Measurements from ENCODE around the gene CPSF6. TPM values are rescaled to one million over a fixed set of nuclear protein-coding genes. Genes with fewer than 3 reads are reported as not detected.

The CPSF6 gene
- total RNA-seq, 3 donors from 2014 or later: 29.9 to 59.3 (median 41.3) TPM

DNA sequence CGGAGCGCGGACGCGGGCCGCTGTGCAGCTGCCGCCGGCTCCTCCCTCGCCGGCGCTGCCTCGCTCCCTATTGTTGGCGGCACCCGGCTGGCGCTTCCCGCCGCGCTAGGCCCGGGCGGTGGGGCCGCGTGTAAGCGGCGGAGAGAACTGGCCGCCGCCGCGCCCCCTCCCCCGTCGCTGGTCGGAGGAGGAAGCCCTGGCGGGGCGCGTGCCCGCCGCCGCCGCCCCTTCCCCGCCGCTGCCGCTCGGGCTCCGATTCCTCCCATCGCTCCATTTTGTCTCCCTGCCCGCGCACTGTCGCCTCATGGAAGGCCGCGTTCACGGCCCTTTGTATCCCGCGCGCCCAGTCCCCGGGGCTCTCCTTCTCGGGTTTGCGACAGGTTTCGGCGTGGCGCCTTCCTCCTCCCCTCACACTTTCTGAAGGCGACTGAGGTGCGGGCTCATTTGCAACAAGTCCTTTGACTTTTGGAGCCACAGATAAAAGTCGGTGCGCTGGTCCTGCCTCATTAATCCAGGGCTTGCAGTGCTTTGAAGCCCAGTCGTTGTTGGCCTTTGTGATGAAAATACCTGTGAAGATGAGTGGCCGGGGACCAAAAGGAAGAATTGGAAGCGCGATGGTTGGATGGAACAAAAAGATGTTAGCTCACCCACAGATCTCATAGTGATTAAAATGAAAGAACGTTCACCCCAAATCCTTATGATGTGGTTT lies 707 bp downstream of the CPSF6 start:
- Histone ChIP-seq H3K27me3 (no peaks in the 10 kb centered on the region), H3K4me3 (peak overlapping the region; percentile 86 to 97 (median 86)), H3K27ac (peak overlapping the region; percentile 96 to 99), H3K4me1 (no peaks in the 10 kb centered on the region), H3K36me3 (no peaks in the 10 kb centered on the region), H3K9me3 (no peaks in the 10 kb centered on the region)
- intact Hi-C loops (cut with DNase I; ENCODE audit: low total_unique reads): no loop called here
- TF ChIP-seq POLR2A (IDR thresholded peaks at IDR 0.05) (no peak), POLR2AphosphoS5 (IDR thresholded peaks at IDR 0.05) (peak in 2 of 3 donors; percentile 14 to 40)
- TF ChIP-seq, protein P1, sequence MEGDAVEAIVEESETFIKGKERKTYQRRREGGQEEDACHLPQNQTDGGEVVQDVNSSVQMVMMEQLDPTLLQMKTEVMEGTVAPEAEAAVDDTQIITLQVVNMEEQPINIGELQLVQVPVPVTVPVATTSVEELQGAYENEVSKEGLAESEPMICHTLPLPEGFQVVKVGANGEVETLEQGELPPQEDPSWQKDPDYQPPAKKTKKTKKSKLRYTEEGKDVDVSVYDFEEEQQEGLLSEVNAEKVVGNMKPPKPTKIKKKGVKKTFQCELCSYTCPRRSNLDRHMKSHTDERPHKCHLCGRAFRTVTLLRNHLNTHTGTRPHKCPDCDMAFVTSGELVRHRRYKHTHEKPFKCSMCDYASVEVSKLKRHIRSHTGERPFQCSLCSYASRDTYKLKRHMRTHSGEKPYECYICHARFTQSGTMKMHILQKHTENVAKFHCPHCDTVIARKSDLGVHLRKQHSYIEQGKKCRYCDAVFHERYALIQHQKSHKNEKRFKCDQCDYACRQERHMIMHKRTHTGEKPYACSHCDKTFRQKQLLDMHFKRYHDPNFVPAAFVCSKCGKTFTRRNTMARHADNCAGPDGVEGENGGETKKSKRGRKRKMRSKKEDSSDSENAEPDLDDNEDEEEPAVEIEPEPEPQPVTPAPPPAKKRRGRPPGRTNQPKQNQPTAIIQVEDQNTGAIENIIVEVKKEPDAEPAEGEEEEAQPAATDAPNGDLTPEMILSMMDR (IDR thresholded peaks at IDR 0.05): no peak
- peak; percentile 39 to 60 for DNase-seq (ENCODE audit: low spot score in 2 of 2)

DNA sequence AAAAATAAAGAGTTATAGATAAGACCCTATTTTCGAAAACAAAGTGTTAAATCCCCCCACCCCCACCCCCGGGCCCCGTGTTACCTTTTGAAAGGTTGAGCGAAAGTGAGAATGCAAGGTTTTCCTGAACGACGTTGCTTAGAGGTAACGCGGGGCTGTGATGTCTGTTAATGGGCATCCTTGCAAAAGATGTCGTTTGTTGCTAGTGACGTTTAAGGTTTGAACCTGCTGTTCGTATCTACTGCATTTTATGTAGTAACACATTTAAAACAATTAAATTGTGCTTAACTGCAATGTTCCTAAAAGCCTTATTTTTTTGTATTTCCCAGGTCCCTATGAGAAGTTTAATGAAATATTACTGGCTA lies 1.2 kb downstream of the CPSF6 start:
- no peak for DNase-seq (ENCODE audit: low spot score in 2 of 2)
- intact Hi-C loops (cut with DNase I; ENCODE audit: low total_unique reads): no loop called here
- Histone ChIP-seq H3K27ac (peak overlapping the region; percentile 96 to 99), H3K4me1 (no peaks in the 10 kb centered on the region), H3K27me3 (no peaks in the 10 kb centered on the region), H3K4me3 (peak overlapping the region; percentile 86 to 97 (median 86)), H3K9me3 (no peaks in the 10 kb centered on the region), H3K36me3 (no peaks in the 10 kb centered on the region)
- TF ChIP-seq, protein P1 (IDR thresholded peaks at IDR 0.05): no peak
- TF ChIP-seq POLR2A (IDR thresholded peaks at IDR 0.05): no peak
- TF ChIP-seq POLR2AphosphoS5 (IDR thresholded peaks at IDR 0.05): no peak

DNA sequence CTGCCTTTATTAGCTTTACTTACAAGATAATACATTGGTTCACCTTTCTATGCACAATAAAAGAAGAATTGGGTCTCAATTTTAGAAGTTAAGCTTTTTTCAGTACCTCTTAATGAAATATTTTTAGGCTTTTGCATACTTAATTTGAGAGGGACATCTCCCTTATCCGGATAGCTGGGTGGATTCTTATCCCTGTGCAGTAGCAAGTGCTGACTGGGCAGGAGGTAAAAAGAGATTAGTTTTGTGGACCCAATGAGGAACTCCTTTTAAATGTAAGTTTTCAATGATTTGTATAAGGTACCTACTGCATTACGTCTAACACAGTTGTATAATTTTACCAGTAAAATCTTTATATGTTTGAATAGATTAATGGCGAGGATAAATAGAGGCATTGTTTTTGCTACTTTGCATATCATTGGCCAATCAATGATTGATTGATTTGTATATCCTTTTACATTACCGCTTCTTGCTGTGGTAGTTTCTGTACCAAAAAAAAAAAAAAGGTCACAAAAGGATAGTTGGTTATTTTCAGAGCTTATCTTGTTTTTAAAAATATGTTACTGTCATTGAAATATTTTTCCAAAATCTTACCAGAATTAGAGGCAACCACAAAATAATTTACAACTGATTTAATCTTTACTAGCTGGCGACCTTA lies 2.2 kb downstream of the CPSF6 start:
- no peak for DNase-seq (ENCODE audit: low spot score in 2 of 2)
- H3K27me3 ChIP-seq: no peaks in the 10 kb centered on the region
- intact Hi-C loops (cut with DNase I; ENCODE audit: low total_unique reads): no loop called here
- H3K9me3 ChIP-seq: no peaks in the 10 kb centered on the region
- H3K4me1 ChIP-seq: no peaks in the 10 kb centered on the region
- TF ChIP-seq POLR2A (IDR thresholded peaks at IDR 0.05) (no peak), POLR2AphosphoS5 (IDR thresholded peaks at IDR 0.05) (no peak)
- TF ChIP-seq, protein P1 (IDR thresholded peaks at IDR 0.05): no peak
- H3K27ac ChIP-seq: no peak overlapping the region
- H3K36me3 ChIP-seq: no peaks in the 10 kb centered on the region
- peak overlapping the region in 2 of 3 donors; percentile 39 to 86 for H3K4me3 ChIP-seq

DNA sequence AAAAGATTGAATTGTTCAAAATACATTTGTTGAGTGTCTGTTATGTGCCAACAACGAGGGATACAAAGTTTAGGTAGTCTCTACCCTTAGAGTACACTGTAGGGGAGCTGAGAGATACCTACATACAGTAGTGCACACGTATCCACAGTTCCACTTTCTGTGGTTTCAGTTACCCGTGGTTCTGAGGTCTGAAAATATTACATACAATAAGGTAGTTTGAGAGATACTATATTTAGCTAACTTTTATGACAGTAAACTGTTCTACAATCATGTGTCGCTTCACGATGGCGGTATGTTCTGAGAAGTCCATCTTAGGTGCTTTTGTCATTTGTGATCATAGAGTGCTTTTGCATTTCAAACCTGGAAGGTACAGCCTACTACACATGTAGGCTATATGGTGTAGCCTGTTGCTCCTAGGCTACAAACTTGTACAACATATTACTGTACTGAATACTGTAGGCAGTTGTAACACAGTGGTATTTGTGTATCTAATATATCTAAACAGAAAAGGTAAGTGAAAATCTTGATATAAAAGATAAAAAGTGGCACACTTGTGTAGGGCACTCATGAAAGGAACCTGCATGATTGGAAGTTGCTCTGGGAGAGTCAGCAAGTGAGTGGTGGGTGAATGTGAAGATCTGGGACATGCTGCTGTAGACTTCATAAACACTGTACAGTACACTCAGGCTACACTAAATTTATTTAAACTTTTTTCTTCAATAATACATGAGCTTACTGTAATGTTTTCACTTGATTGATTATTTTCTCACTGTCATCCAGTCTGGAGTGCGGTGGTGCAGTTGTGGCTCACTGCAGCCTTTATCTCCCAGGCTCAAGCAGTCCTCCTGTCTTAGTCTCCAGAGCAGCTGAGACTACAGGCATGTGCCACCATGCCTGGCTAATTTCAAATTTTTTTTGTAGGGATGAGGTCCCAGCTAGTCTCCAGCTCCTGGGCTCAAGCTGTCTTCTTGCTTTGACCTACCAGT lies 4.0 kb downstream of the CPSF6 start:
- TF ChIP-seq POLR2AphosphoS5 (IDR thresholded peaks at IDR 0.05) (no peak), POLR2A (IDR thresholded peaks at IDR 0.05) (no peak)
- TF ChIP-seq, protein P1 (IDR thresholded peaks at IDR 0.05): no peak
- no peak for DNase-seq (ENCODE audit: low spot score in 2 of 2)
- Histone ChIP-seq H3K9me3 (no peaks in the 10 kb centered on the region), H3K27ac (no peak overlapping the region), H3K27me3 (no peaks in the 10 kb centered on the region), H3K36me3 (no peaks in the 10 kb centered on the region), H3K4me3 (no peak overlapping the region), H3K4me1 (no peaks in the 10 kb centered on the region)
- intact Hi-C loops (cut with DNase I; ENCODE audit: low total_unique reads): no loop called here

Measured in breast epithelium (tissue), 4 donors.